ENCODE results near the gene SHCBP1. TPM values are rescaled to one million over a fixed set of nuclear protein-coding genes. Genes with fewer than 3 reads are reported as not detected.

SHCBP1 gene
- total RNA-seq, 4 donors from 2014 or later: 0.27 to 6.8 (median 0.79) TPM; not detected in 1

DNA sequence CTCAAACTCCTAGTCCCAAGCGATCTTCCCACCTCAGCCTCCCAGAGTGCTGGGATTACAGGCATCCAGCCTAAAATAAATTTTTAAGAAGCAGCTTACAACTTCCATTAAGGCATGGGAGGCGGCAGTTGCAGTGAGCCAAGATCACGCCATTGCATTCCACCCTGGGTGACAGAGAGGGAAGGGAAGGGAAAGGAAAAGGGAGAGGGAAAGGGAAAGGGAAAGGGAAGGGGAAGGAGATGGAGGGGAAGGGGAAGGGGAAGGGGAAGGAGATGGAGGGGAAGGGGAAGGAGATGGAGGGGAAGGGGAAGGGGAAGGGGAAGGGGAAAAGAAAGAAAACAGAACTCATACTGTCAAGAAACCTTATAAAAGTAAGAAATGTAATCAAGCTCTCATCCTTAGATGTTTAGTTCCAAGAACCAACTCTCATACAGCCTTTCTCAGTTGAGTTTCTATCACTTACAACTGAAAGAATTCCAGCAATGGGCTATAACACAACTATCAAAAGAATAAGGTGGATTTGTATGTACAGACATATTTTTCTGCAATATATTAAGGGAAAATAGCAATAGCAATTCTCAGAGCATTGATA, 43.1 kb downstream of the SHCBP1 start:
- 96 to 97% methylated on average over 3 of the region's 3 CpGs for WGBS, 2 donors (ENCODE audit: low coverage in 1 of 2)
- TF ChIP-seq EP300 (IDR thresholded peaks at IDR 0.05; ENCODE audit: low read depth): no peak
- no peak for TF ChIP-seq POLR2A (IDR thresholded peaks at IDR 0.05)
- TF ChIP-seq, protein P1, sequence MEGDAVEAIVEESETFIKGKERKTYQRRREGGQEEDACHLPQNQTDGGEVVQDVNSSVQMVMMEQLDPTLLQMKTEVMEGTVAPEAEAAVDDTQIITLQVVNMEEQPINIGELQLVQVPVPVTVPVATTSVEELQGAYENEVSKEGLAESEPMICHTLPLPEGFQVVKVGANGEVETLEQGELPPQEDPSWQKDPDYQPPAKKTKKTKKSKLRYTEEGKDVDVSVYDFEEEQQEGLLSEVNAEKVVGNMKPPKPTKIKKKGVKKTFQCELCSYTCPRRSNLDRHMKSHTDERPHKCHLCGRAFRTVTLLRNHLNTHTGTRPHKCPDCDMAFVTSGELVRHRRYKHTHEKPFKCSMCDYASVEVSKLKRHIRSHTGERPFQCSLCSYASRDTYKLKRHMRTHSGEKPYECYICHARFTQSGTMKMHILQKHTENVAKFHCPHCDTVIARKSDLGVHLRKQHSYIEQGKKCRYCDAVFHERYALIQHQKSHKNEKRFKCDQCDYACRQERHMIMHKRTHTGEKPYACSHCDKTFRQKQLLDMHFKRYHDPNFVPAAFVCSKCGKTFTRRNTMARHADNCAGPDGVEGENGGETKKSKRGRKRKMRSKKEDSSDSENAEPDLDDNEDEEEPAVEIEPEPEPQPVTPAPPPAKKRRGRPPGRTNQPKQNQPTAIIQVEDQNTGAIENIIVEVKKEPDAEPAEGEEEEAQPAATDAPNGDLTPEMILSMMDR (IDR thresholded peaks at IDR 0.05): no peak
- in situ Hi-C loops (cut with MboI; ENCODE audit: low pct_ligation_motif_present in 1 of 4, low pct_unique_long_range_greater_than_20kb in 1 of 4, low sequenced_read_pairs in 3 of 4) (no loop called here), intact Hi-C loops (cut with DNase I; ENCODE audit: low total_unique reads) (no loop called here)
- DNase-seq: no peak
- Histone ChIP-seq H3K27me3 (no peaks in the 10 kb centered on the region), H3K36me3 (no peaks in the 10 kb centered on the region), H3K4me3 (no peak overlapping the region), H3K27ac (no peak overlapping the region), H3K4me1 (no peaks in the 10 kb centered on the region), H3K9me3 (no peaks in the 10 kb centered on the region)

DNA sequence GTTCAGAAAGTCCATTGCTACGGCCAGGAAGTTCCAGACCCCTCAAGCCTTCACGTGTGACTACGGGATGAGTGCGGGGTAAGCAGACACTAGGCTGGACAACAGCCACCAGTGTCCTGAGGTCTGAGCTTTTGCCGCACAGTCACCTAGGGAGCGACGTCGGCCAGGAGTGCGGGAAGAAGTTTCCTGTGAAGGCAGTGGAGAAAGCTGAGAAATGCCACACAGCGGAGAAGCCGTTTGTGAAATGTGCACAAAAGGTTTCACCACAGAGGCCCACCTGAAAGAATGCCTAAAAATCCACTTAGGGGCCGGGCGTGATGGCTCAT, 47.4 kb downstream of the SHCBP1 start:
- no peaks in the 10 kb centered on the region for H3K36me3 ChIP-seq
- no peak for TF ChIP-seq EP300 (IDR thresholded peaks at IDR 0.05; ENCODE audit: low read depth)
- no peak for TF ChIP-seq POLR2A (IDR thresholded peaks at IDR 0.05)
- TF ChIP-seq, protein P1 (IDR thresholded peaks at IDR 0.05): no peak
- TF ChIP-seq POLR2AphosphoS5 (IDR thresholded peaks at IDR 0.05): no peak
- in situ Hi-C loops (cut with MboI; ENCODE audit: low pct_ligation_motif_present in 1 of 4, low pct_unique_long_range_greater_than_20kb in 1 of 4, low sequenced_read_pairs in 3 of 4): no loop called here
- H3K4me1 ChIP-seq: no peaks in the 10 kb centered on the region
- H3K9me3 ChIP-seq: no peaks in the 10 kb centered on the region
- H3K27me3 ChIP-seq: no peaks in the 10 kb centered on the region
- DNase-seq: no peak
- no peak overlapping the region for H3K27ac ChIP-seq
- 79% methylated on average over 13 of the region's 13 CpGs; no CpG with 5 or more reads in 1 of the 2 donors for WGBS, 2 donors (ENCODE audit: low coverage in 1 of 2)
- intact Hi-C loops (cut with DNase I; ENCODE audit: low total_unique reads): no loop called here
- H3K4me3 ChIP-seq: no peak overlapping the region

DNA sequence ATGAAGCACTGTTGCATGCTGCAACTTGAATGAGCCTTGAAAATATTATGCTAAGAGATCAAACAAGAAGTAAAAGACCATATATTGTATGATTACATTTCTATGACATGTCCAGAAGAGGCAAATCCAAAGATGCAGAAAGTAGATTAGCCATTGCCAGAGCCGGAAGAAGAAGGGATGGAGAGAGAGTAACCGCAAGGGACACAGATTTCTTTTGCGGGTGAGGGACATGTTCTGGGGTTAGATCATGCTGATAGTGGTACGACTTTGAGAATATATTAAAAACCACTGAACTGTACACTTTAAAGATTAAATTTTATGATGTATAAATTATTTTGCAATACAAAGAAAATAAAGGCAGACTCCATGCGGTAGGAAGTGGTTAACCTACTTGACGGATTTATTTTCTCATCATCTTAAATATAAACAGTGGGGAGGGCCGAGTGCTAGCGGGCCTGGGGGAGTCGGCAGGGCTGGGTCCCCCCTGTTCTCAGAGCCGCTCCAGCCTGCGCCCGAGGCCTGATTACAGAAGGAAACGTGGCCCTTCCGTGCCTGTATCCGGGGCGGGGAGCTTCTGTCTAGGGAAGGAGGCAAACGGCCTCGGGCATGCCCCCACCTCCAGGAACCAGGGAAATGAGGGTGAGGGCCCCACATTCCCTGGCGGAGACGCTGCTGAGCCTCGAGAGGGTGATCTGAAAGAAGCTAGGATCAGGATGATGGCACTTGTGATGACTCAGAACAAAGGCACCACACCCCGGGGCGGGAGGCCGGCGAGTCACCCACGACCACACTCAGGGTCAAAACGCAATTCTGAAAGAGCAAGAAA, 48.0 kb downstream of the SHCBP1 start:
- Histone ChIP-seq H3K36me3 (no peaks in the 10 kb centered on the region), H3K27me3 (no peaks in the 10 kb centered on the region), H3K27ac (no peak overlapping the region), H3K9me3 (no peaks in the 10 kb centered on the region), H3K4me3 (no peak overlapping the region), H3K4me1 (no peaks in the 10 kb centered on the region)
- in situ Hi-C loops (cut with MboI; ENCODE audit: low pct_ligation_motif_present in 1 of 4, low pct_unique_long_range_greater_than_20kb in 1 of 4, low sequenced_read_pairs in 3 of 4) (no loop called here), intact Hi-C loops (cut with DNase I; ENCODE audit: low total_unique reads) (no loop called here)
- no peak for DNase-seq
- TF ChIP-seq EP300 (IDR thresholded peaks at IDR 0.05; ENCODE audit: low read depth): no peak
- TF ChIP-seq POLR2AphosphoS5 (IDR thresholded peaks at IDR 0.05): no peak
- TF ChIP-seq, protein P1 (IDR thresholded peaks at IDR 0.05): no peak
- TF ChIP-seq POLR2A (IDR thresholded peaks at IDR 0.05): no peak
- WGBS, 2 donors (ENCODE audit: low coverage in 1 of 2): 63 to 68% methylated on average over 6 to 27 of the region's 27 CpGs

DNA sequence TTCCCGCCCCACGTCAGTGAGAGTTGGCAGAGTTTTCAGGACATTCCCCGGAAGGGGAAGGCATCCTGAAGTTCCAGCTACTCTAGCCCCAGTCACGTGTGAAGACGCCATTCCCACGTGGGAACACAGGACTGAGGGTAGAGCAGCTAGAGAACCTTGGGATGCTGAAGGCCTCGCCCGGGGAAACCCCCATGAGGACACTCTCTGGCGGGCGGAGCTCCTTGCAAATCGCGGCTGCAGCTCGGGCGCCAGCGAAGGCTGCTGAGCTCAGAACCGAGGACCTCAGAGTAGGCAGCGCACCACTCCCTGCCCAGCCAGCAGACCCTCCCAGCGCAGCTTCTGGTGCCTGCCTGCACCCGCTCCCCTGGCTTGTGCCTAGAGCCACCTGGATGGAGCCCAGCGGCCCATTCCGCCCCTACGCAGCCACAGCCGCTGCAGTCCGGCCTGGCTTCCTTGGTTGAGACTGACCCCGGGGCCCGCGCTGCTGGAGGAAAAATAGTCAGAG, 51.9 kb downstream of the SHCBP1 start:
- TF ChIP-seq EP300 (IDR thresholded peaks at IDR 0.05; ENCODE audit: low read depth) (no peak), POLR2A (IDR thresholded peaks at IDR 0.05) (no peak), POLR2AphosphoS5 (IDR thresholded peaks at IDR 0.05) (no peak)
- TF ChIP-seq, protein P1 (IDR thresholded peaks at IDR 0.05): no peak
- in situ Hi-C loops (cut with MboI; ENCODE audit: low pct_ligation_motif_present in 1 of 4, low pct_unique_long_range_greater_than_20kb in 1 of 4, low sequenced_read_pairs in 3 of 4) (no loop called here), intact Hi-C loops (cut with DNase I; ENCODE audit: low total_unique reads) (no loop called here)
- 80 to 93% methylated on average over 7 to 23 of the region's 27 CpGs for WGBS, 2 donors (ENCODE audit: low coverage in 1 of 2)
- DNase-seq: no peak
- Histone ChIP-seq H3K36me3 (no peaks in the 10 kb centered on the region), H3K27me3 (peaks cover 3% of the 10 kb centered on the region), H3K4me3 (no peak overlapping the region), H3K9me3 (no peaks in the 10 kb centered on the region), H3K27ac (no peak overlapping the region), H3K4me1 (no peaks in the 10 kb centered on the region)
